Hippocampal formation (tissue), 2 donors: ENCODE results near the gene A1BG.
"Not testable (repeated sequence)": the region's sequence is repeated elsewhere in the genome, so short reads cannot be mapped to it uniquely, and the experiment has no call there.

Experiments used
- DNase-seq, 2 donors: peaks; one replicate each; lab custom pipeline; 2025; lab: John Stamatoyannopoulos, UW

The A1BG gene

GRCh38 chr19:58357481-58358145 lies 4.3 kb upstream of the A1BG start:
- DNase-seq = no peak

- DNase-seq = no peak
Observed at GRCh38 chr19:58356766-58357480, 3.6 kb upstream of the A1BG start.

GRCh38 chr19:58355908-58356765 lies 2.8 kb upstream of the A1BG start:
- no peak for DNase-seq

- no peak for DNase-seq
Observed at GRCh38 chr19:58355215-58355796, 2.0 kb upstream of the A1BG start.

- DNase-seq = no peak
Observed at GRCh38 chr19:58354478-58355030, 1.3 kb upstream of the A1BG start.

GRCh38 chr19:58353717-58354477 lies 605 bp upstream of the A1BG start:
- DNase-seq = no peak

- DNase-seq = no peak
Observed at GRCh38 chr19:58351990-58352755, 1.1 kb downstream of the A1BG start.

GRCh38 chr19:58351558-58351878 lies 1.8 kb downstream of the A1BG start:
- DNase-seq = no peak

- no peak for DNase-seq
Observed at GRCh38 chr19:58350871-58351557, 2.3 kb downstream of the A1BG start.

GRCh38 chr19:58350001-58350861 lies 3.1 kb downstream of the A1BG start:
- DNase-seq = no peak

- DNase-seq = no peak
Observed at GRCh38 chr19:58349590-58349989, 3.7 kb downstream of the A1BG start.

GRCh38 chr19:58348080-58348479 lies 5.2 kb downstream of the A1BG start:
- not testable (repeated sequence) for DNase-seq

GRCh38 chr19:58346961-58347929 lies 6.0 kb downstream of the A1BG start:
- peak; percentile 55 to 80 for DNase-seq

GRCh38 chr19:58345558-58345957 lies 7.7 kb downstream of the A1BG start:
- DNase-seq = no peak

- DNase-seq = no peak
Observed at GRCh38 chr19:58338825-58339558, 14.3 kb downstream of the A1BG start.

- no peak for DNase-seq
Observed at GRCh38 chr19:58338336-58338735, 15.0 kb downstream of the A1BG start.

GRCh38 chr19:58336820-58337219 lies 16.5 kb downstream of the A1BG start:
- DNase-seq = no peak
